Measurements from ENCODE around the gene RAB13.

GRCh38 chr1:153958111-153958960 lies 27.8 kb downstream of the RAB13 start, which contains the start of gene CRTC2:
- peak; percentile 72 for TF ChIP-seq POLR2A (IDR thresholded peaks at IDR 0.05; ENCODE audit: low read depth, low read length)
- TF ChIP-seq CTCF (conservative IDR thresholded peaks at IDR 0.05; ENCODE audit: low read depth, low read length), result 0 out of 2 replicates have a peak, but pooled peaks have one; percentile 4
- TF ChIP-seq BHLHE40 (IDR thresholded peaks at IDR 0.05; ENCODE audit: low read depth, low read length), result no peak
- TF ChIP-seq ELK1 (IDR thresholded peaks at IDR 0.05; ENCODE audit: borderline replicate concordance, low read depth, low read length), result no peak
- TF ChIP-seq USF2 (IDR thresholded peaks at IDR 0.05; ENCODE audit: low read depth, low read length), result no peak
- TF ChIP-seq CEBPB (IDR thresholded peaks at IDR 0.05; ENCODE audit: low read depth, low read length), result no peak
- no peak for TF ChIP-seq FOS (IDR thresholded peaks at IDR 0.05; ENCODE audit: low read depth, low read length)
- TF ChIP-seq SMC3 (IDR thresholded peaks at IDR 0.05; ENCODE audit: low read depth, low read length), result no peak
- peak; percentile 55; the same call in 1 of the 2 replicates for TF ChIP-seq MAZ (IDR thresholded peaks at IDR 0.05; ENCODE audit: borderline replicate concordance, low read depth, low read length)
